Measurements from ENCODE around the gene ZNF341. TPM values are rescaled to one million over a fixed set of nuclear protein-coding genes. Genes with fewer than 3 reads are reported as not detected.

Gene ZNF341
- total and polyA plus RNA-seq, 9 of the 15 experiments (the other 6 are each of a cell fraction or from before 2014, with no cell fraction given) = 0.08 to 2.6 (median 1.0) TPM

GRCh38 chr20:33688938-33689424, 42.8 kb upstream of the ZNF341 start (continued):
- TF ChIP-seq ZNF609 (CRISPR knock-in tag; IDR thresholded peaks at IDR 0.05; ENCODE audit: borderline replicate concordance) = no peak
- TF ChIP-seq ETV1 (tag; conservative IDR thresholded peaks at IDR 0.05; ENCODE audit: low read depth) = no peak
- no peak for TF ChIP-seq MIER1 (IDR thresholded peaks at IDR 0.05; ENCODE audit: low read depth)
- no peak for TF ChIP-seq TARDBP (IDR thresholded peaks at IDR 0.05)
- no peak for TF ChIP-seq HNRNPLL (IDR thresholded peaks at IDR 0.05; ENCODE audit: low read depth, low read length, poor library complexity, severe bottlenecking)
- TF ChIP-seq ETS1 (conservative IDR thresholded peaks at IDR 0.05; ENCODE audit: control insufficient read depth, low read depth, low read length) = no peak
- TF ChIP-seq POLR3A (IDR thresholded peaks at IDR 0.05; ENCODE audit: borderline replicate concordance, extremely low read depth, insufficient read depth, insufficient read length) = no peak
- no peak for TF ChIP-seq PATZ1 (CRISPR knock-in tag; IDR thresholded peaks at IDR 0.05; ENCODE audit: borderline replicate concordance)
- no peak for TF ChIP-seq KDM4B (IDR thresholded peaks at IDR 0.05; ENCODE audit: borderline replicate concordance in 2 of 2, low read depth in 1 of 2)
- TF ChIP-seq ARID3B (CRISPR knock-in tag; IDR thresholded peaks at IDR 0.05; ENCODE audit: borderline replicate concordance) = no peak
- TF ChIP-seq EWSR1 (IDR thresholded peaks at IDR 0.05; ENCODE audit: borderline replicate concordance, low read depth, partially characterized antibody) = no peak
- no peak for TF ChIP-seq CHAMP1 (IDR thresholded peaks at IDR 0.05)
- no peak for TF ChIP-seq HOXB6 (CRISPR knock-in tag; IDR thresholded peaks at IDR 0.05; ENCODE audit: borderline replicate concordance)
- no peak for TF ChIP-seq ZNF165 (CRISPR knock-in tag; IDR thresholded peaks at IDR 0.05; ENCODE audit: borderline replicate concordance)

Data from K562 (cell line).